ENCODE measurements around the gene KIAA0319L. TPM values are rescaled to one million over a fixed set of nuclear protein-coding genes. Genes with fewer than 3 reads are reported as not detected.

KIAA0319L gene
- total RNA-seq, 4 donors from 2014 or later, result 65.8 to 123 (median 111) TPM

DNA sequence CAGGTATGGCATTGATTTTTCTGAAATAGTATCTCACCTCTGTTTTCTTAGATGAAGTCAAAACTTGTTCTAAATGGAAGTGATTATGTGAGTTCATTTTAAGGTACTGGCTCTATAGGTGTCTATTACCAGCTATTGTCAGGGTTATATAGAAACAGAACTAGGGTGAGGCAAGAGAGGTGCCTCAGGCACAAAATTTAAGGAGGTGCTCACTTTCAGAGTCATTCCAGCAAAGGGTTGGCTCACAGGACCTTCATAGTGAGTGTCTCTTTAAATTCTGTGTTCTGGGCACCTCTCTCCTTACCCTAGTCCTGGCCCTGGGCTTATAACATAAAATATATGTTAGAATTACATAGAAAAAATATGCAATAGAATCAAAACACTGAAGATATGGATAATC, 49.3 kb downstream of the KIAA0319L start:
- TF ChIP-seq POLR2A (IDR thresholded peaks at IDR 0.05), result no peak
- TF ChIP-seq CTCF (IDR thresholded peaks at IDR 0.05), result no peak
- intact Hi-C loops (cut with DNase I), result loop anchor here (10.0 kb wide), 1 partner anchor 57 kb away; no protein-coding TSS in a partner anchor
- Histone ChIP-seq H3K27ac (peak overlapping the region in 2 of 3 donors; percentile 57 to 75), H3K4me1 (peaks cover 34 to 52% of the 10 kb centered on the region in 2 donors), H3K27me3 (no peaks in the 10 kb centered on the region), H3K36me3 (no peaks in the 10 kb centered on the region), H3K4me3 (replicated peaks in 1 of 3) (no peak overlapping the region), H3K9me3 (no peaks in the 10 kb centered on the region)
- no peak for DNase-seq

- H3K27ac ChIP-seq, result peak overlapping the region; percentile 11 to 75 (median 57)
- WGBS, 2 donors, result 39 to 48% methylated on average over 3 of the region's 3 CpGs
- peaks cover 34 to 52% of the 10 kb centered on the region in 2 donors for H3K4me1 ChIP-seq
- intact Hi-C loops (cut with DNase I), result loop anchor here (10.0 kb wide), 1 partner anchor 58 kb away; no protein-coding TSS in a partner anchor
- TF ChIP-seq POLR2A (IDR thresholded peaks at IDR 0.05), result no peak
- no peak for TF ChIP-seq CTCF (IDR thresholded peaks at IDR 0.05)
- H3K9me3 ChIP-seq, result no peaks in the 10 kb centered on the region
- H3K27me3 ChIP-seq, result no peaks in the 10 kb centered on the region
- H3K36me3 ChIP-seq, result no peaks in the 10 kb centered on the region
- peak in 1 of 2 donors; percentile 18 for DNase-seq
- H3K4me3 ChIP-seq (replicated peaks in 1 of 3), result no peak overlapping the region
These were observed 50.0 kb downstream of the KIAA0319L start for GRCh38 chr1:35506960-35507912.

DNA sequence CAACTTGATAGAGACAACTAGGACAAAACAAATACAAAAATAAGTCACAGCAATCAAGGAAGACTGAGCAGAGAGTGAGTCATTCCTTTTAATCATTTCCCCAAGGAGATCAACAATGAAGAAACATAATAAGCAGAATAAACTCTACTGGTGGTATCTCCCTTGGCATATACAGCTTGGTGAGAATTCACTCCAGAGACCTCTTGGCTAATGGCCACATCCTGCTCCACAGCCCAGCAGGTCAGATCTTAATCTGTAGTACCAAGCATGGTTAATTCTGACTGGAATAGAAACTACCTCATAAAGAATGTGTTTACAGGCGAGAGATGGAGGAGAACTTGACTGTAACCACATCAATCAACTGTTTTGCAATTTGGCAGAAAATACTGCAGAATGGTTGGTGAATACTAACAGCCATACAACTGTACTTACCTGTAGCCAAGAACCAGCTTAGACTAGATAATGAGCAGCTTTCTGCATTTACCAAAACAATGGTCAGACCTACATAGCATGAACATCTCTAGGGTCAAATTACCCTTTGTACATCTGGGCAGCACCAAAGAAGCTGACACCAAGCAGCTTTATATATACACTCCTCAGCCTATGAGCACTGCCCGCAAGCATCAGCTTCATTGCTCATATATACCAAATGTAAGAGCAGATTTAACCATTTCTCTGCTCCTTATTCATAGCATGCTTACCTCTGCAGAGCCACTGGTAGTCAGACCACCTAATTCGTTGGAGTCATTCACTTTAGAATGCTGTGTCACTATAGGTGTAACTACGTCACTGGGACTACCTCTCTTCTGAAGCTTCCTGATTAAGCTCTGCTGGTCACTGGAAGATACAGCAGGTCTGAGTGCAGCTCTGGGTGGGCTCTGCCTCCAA, 51.0 kb downstream of the KIAA0319L start:
- Histone ChIP-seq H3K9me3 (no peaks in the 10 kb centered on the region), H3K27me3 (no peaks in the 10 kb centered on the region), H3K4me1 (peaks cover 34 to 52% of the 10 kb centered on the region in 2 donors), H3K36me3 (no peaks in the 10 kb centered on the region), H3K4me3 (replicated peaks in 1 of 3) (no peak overlapping the region), H3K27ac (peak overlapping the region in 2 of 3 donors; percentile 55 to 57)
- peak; percentile 69 for DNase-seq
- WGBS, 2 donors, result 59 to 60% methylated on average over 4 of the region's 4 CpGs
- intact Hi-C loops (cut with DNase I), result loop anchor here (10.0 kb wide), 1 partner anchor 59 kb away; no protein-coding TSS in a partner anchor
- TF ChIP-seq POLR2A (IDR thresholded peaks at IDR 0.05), result no peak
- TF ChIP-seq CTCF (IDR thresholded peaks at IDR 0.05), result no peak

- H3K9me3 ChIP-seq, result no peaks in the 10 kb centered on the region
- H3K27ac ChIP-seq, result no peak overlapping the region
- no peaks in the 10 kb centered on the region for H3K27me3 ChIP-seq
- TF ChIP-seq CTCF (IDR thresholded peaks at IDR 0.05), result no peak
- TF ChIP-seq POLR2A (IDR thresholded peaks at IDR 0.05), result no peak
- WGBS, 2 donors, result 96 to 97% methylated on average over 2 of the region's 2 CpGs
- peaks cover 22 to 25% of the 10 kb centered on the region in 2 donors for H3K4me1 ChIP-seq
- intact Hi-C loops (cut with DNase I), result loop anchor here (10.0 kb wide), 1 partner anchor 63 kb away; no protein-coding TSS in a partner anchor
- no peaks in the 10 kb centered on the region for H3K36me3 ChIP-seq
- no peak for DNase-seq
- H3K4me3 ChIP-seq (replicated peaks in 1 of 3), result no peak overlapping the region
These were observed 55.0 kb downstream of the KIAA0319L start for GRCh38 chr1:35502242-35502641.

Measured in thyroid gland (tissue), 4 donors.